ENCODE results near the gene RFC1.

The RFC1 gene

GRCh38 chr4:39285111-39285795 is 80.9 kb downstream of the RFC1 start:
- H3K4me3 ChIP-seq (ENCODE audit: insufficient read depth in 1 of 2, low read depth in 1 of 2, low read length in 2 of 2): no peak overlapping the region
- no peak overlapping the region for H3K18ac ChIP-seq (ENCODE audit: low read depth in 1 of 2, low read length in 2 of 2)
- no peak overlapping the region for H3K4me2 ChIP-seq (ENCODE audit: low read length, poor library complexity, severe bottlenecking)
- no peak overlapping the region for H2AFZ ChIP-seq (ENCODE audit: low read depth, low read length)
- H3K27ac ChIP-seq (ENCODE audit: low read length, poor library complexity, severe bottlenecking): no peak overlapping the region
- H2BK120ac ChIP-seq (ENCODE audit: low read depth, low read length): no peak overlapping the region
- peaks cover 20 to 89% of the 10 kb centered on the region in 2 experiments for H3K36me3 ChIP-seq (ENCODE audit: control insufficient read depth in 1 of 2, insufficient read depth in 2 of 2, low read depth in 1 of 2, low read length in 2 of 2)
- no peak overlapping the region for H3K14ac ChIP-seq (ENCODE audit: low read length in 2 of 2)
- no peak overlapping the region for H4K8ac ChIP-seq (ENCODE audit: low read length)
- DNase-seq: no peak
- H3K23ac ChIP-seq (ENCODE audit: low read length in 2 of 2): no peak overlapping the region
- H4K91ac ChIP-seq (ENCODE audit: low read length): no peak overlapping the region
- H3K4me1 ChIP-seq (ENCODE audit: control insufficient read depth, insufficient read depth, low read depth, low read length): peaks cover 1% of the 10 kb centered on the region
- H2BK15ac ChIP-seq (ENCODE audit: low read depth, poor library complexity, severe bottlenecking): no peak overlapping the region
- no peak overlapping the region for H2BK5ac ChIP-seq (ENCODE audit: low read depth, low read length, poor library complexity, severe bottlenecking)
- no peak overlapping the region for H3K4ac ChIP-seq (ENCODE audit: low read depth in 1 of 2, low read length in 2 of 2)
- no peaks in the 10 kb centered on the region for H3K27me3 ChIP-seq (ENCODE audit: control insufficient read depth in 1 of 2, insufficient read depth in 1 of 2, low read length in 2 of 2)
- no peak overlapping the region for H3K9ac ChIP-seq (ENCODE audit: low read length)
- no peak overlapping the region for H2AK5ac ChIP-seq (ENCODE audit: low read length, severe bottlenecking)
- H2BK12ac ChIP-seq (ENCODE audit: low read length in 2 of 2): no peak overlapping the region
- H3K9me3 ChIP-seq (ENCODE audit: control insufficient read depth, low read length): no peaks in the 10 kb centered on the region
- 82% methylated on average over 3 of the region's 7 CpGs for WGBS
- H3K79me1 ChIP-seq (replicated peaks; ENCODE audit: low read length, poor library complexity, severe bottlenecking): peaks cover 11% of the 10 kb centered on the region

GRCh38 chr4:39280770-39281169 is 85.4 kb downstream of the RFC1 start:
- H3K4ac ChIP-seq (ENCODE audit: low read depth in 1 of 2, low read length in 2 of 2): no peak overlapping the region
- no peak overlapping the region for H3K4me2 ChIP-seq (ENCODE audit: low read length, poor library complexity, severe bottlenecking)
- no peak overlapping the region for H3K27ac ChIP-seq (ENCODE audit: low read length, poor library complexity, severe bottlenecking)
- no peak overlapping the region for H2BK120ac ChIP-seq (ENCODE audit: low read depth, low read length)
- H3K14ac ChIP-seq (ENCODE audit: low read length in 2 of 2): no peak overlapping the region
- H4K8ac ChIP-seq (ENCODE audit: low read length): no peak overlapping the region
- no peak overlapping the region for H2AK5ac ChIP-seq (ENCODE audit: low read length, severe bottlenecking)
- H3K9me3 ChIP-seq (ENCODE audit: control insufficient read depth, low read length): no peaks in the 10 kb centered on the region
- H3K27me3 ChIP-seq (ENCODE audit: control insufficient read depth in 1 of 2, insufficient read depth in 1 of 2, low read length in 2 of 2): no peaks in the 10 kb centered on the region
- no peak overlapping the region for H3K4me3 ChIP-seq (ENCODE audit: insufficient read depth in 1 of 2, low read depth in 1 of 2, low read length in 2 of 2)
- H2BK5ac ChIP-seq (ENCODE audit: low read depth, low read length, poor library complexity, severe bottlenecking): no peak overlapping the region
- H2AFZ ChIP-seq (ENCODE audit: low read depth, low read length): no peak overlapping the region
- WGBS: no CpG with 5 or more reads among the region's 2 CpGs
- no peak overlapping the region for H2BK12ac ChIP-seq (ENCODE audit: low read length in 2 of 2)
- H3K4me1 ChIP-seq (ENCODE audit: control insufficient read depth, insufficient read depth, low read depth, low read length): no peaks in the 10 kb centered on the region
- H3K23ac ChIP-seq (ENCODE audit: low read length in 2 of 2): no peak overlapping the region
- peaks cover 24 to 88% of the 10 kb centered on the region in 2 experiments for H3K36me3 ChIP-seq (ENCODE audit: control insufficient read depth in 1 of 2, insufficient read depth in 2 of 2, low read depth in 1 of 2, low read length in 2 of 2)
- H3K79me1 ChIP-seq (replicated peaks; ENCODE audit: low read length, poor library complexity, severe bottlenecking): peaks cover 2% of the 10 kb centered on the region
- H3K18ac ChIP-seq (ENCODE audit: low read depth in 1 of 2, low read length in 2 of 2): no peak overlapping the region
- DNase-seq: no peak
- no peak overlapping the region for H4K91ac ChIP-seq (ENCODE audit: low read length)
- H3K9ac ChIP-seq (ENCODE audit: low read length): no peak overlapping the region
- H2BK15ac ChIP-seq (ENCODE audit: low read depth, poor library complexity, severe bottlenecking): no peak overlapping the region

- no peak for DNase-seq
- no peak overlapping the region for H2BK12ac ChIP-seq (ENCODE audit: low read length in 2 of 2)
- H2BK120ac ChIP-seq (ENCODE audit: low read depth, low read length): no peak overlapping the region
- no peaks in the 10 kb centered on the region for H3K4me1 ChIP-seq (ENCODE audit: control insufficient read depth, insufficient read depth, low read depth, low read length)
- no peak overlapping the region for H3K9ac ChIP-seq (ENCODE audit: low read length)
- no peak overlapping the region for H3K4ac ChIP-seq (ENCODE audit: low read depth in 1 of 2, low read length in 2 of 2)
- H3K27me3 ChIP-seq (ENCODE audit: control insufficient read depth in 1 of 2, insufficient read depth in 1 of 2, low read length in 2 of 2): no peaks in the 10 kb centered on the region
- H3K18ac ChIP-seq (ENCODE audit: low read depth in 1 of 2, low read length in 2 of 2): no peak overlapping the region
- 90% methylated on average over 5 of the region's 5 CpGs for WGBS
- no peak overlapping the region for H2AFZ ChIP-seq (ENCODE audit: low read depth, low read length)
- peaks cover 29 to 86% of the 10 kb centered on the region in 2 experiments for H3K36me3 ChIP-seq (ENCODE audit: control insufficient read depth in 1 of 2, insufficient read depth in 2 of 2, low read depth in 1 of 2, low read length in 2 of 2)
- no peak overlapping the region for H4K91ac ChIP-seq (ENCODE audit: low read length)
- H3K23ac ChIP-seq (ENCODE audit: low read length in 2 of 2): no peak overlapping the region
- H3K27ac ChIP-seq (ENCODE audit: low read length, poor library complexity, severe bottlenecking): no peak overlapping the region
- H3K4me2 ChIP-seq (ENCODE audit: low read length, poor library complexity, severe bottlenecking): no peak overlapping the region
- no peak overlapping the region for H3K4me3 ChIP-seq (ENCODE audit: insufficient read depth in 1 of 2, low read depth in 1 of 2, low read length in 2 of 2)
- H3K14ac ChIP-seq (ENCODE audit: low read length in 2 of 2): no peak overlapping the region
- H2BK15ac ChIP-seq (ENCODE audit: low read depth, poor library complexity, severe bottlenecking): no peak overlapping the region
- no peaks in the 10 kb centered on the region for H3K79me1 ChIP-seq (replicated peaks; ENCODE audit: low read length, poor library complexity, severe bottlenecking)
- no peak overlapping the region for H2BK5ac ChIP-seq (ENCODE audit: low read depth, low read length, poor library complexity, severe bottlenecking)
- no peaks in the 10 kb centered on the region for H3K9me3 ChIP-seq (ENCODE audit: control insufficient read depth, low read length)
- no peak overlapping the region for H2AK5ac ChIP-seq (ENCODE audit: low read length, severe bottlenecking)
- H4K8ac ChIP-seq (ENCODE audit: low read length): no peak overlapping the region
Measured at GRCh38 chr4:39279416-39279815, 86.7 kb downstream of the RFC1 start.

GRCh38 chr4:39278476-39278875 is 87.7 kb downstream of the RFC1 start:
- Histone ChIP-seq H3K27me3 (ENCODE audit: control insufficient read depth in 1 of 2, insufficient read depth in 1 of 2, low read length in 2 of 2) (no peaks in the 10 kb centered on the region), H3K4ac (ENCODE audit: low read depth in 1 of 2, low read length in 2 of 2) (no peak overlapping the region), H3K79me1 (replicated peaks; ENCODE audit: low read length, poor library complexity, severe bottlenecking) (no peaks in the 10 kb centered on the region), H3K9ac (ENCODE audit: low read length) (no peak overlapping the region), H2AFZ (ENCODE audit: low read depth, low read length) (no peak overlapping the region), H4K91ac (ENCODE audit: low read length) (no peak overlapping the region), H2BK5ac (ENCODE audit: low read depth, low read length, poor library complexity, severe bottlenecking) (no peak overlapping the region), H3K18ac (ENCODE audit: low read depth in 1 of 2, low read length in 2 of 2) (no peak overlapping the region), H3K4me2 (ENCODE audit: low read length, poor library complexity, severe bottlenecking) (no peak overlapping the region), H3K4me1 (ENCODE audit: control insufficient read depth, insufficient read depth, low read depth, low read length) (no peaks in the 10 kb centered on the region), H3K36me3 (ENCODE audit: control insufficient read depth in 1 of 2, insufficient read depth in 2 of 2, low read depth in 1 of 2, low read length in 2 of 2) (peaks cover 30 to 92% of the 10 kb centered on the region in 2 experiments), H2BK12ac (ENCODE audit: low read length in 2 of 2) (no peak overlapping the region), H2BK15ac (ENCODE audit: low read depth, poor library complexity, severe bottlenecking) (no peak overlapping the region), H3K23ac (ENCODE audit: low read length in 2 of 2) (no peak overlapping the region), H3K27ac (ENCODE audit: low read length, poor library complexity, severe bottlenecking) (no peak overlapping the region), H4K8ac (ENCODE audit: low read length) (no peak overlapping the region), H2AK5ac (ENCODE audit: low read length, severe bottlenecking) (no peak overlapping the region), H3K14ac (ENCODE audit: low read length in 2 of 2) (no peak overlapping the region), H3K9me3 (ENCODE audit: control insufficient read depth, low read length) (no peaks in the 10 kb centered on the region), H3K4me3 (ENCODE audit: insufficient read depth in 1 of 2, low read depth in 1 of 2, low read length in 2 of 2) (no peak overlapping the region), H2BK120ac (ENCODE audit: low read depth, low read length) (no peak overlapping the region)
- 95% methylated on average over 9 of the region's 9 CpGs for WGBS
- DNase-seq: no peak

All from mesenchymal stem cell (in vitro differentiated cells and primary cell).